H1 (cell line): ENCODE results near the gene PLXND1.

Source experiments
- ATF3 ChIP-seq: IDR thresholded peaks from 2 replicates; pipeline ENCODE4 v1.6.1; 2011; ENCODE audit warnings: low read depth, mild to moderate bottlenecking, low read length; ENCODE audit not compliant: insufficient read depth
- CEBPB ChIP-seq: IDR thresholded peaks from 2 replicates; pipeline ENCODE4 v1.6.1; 2012; ENCODE audit warnings: low read depth, low read length
- CTCF ChIP-seq, 3 experiments: IDR thresholded peaks; 1 replicate in 2 of 3; 2 replicates in 1 of 3; pipeline versions ENCODE4 v1.5.1 to v1.6.1; 2011; ENCODE audit warnings: low read length in 3 of 3, mild to moderate bottlenecking in 3 of 3, inconsistent platforms in 2 of 3, low read depth in 1 of 3, moderate library complexity in 1 of 3; ENCODE audit not compliant: insufficient read depth in 1 of 3; ENCODE audit errors: control extremely low read depth in 1 of 3
- MAFK ChIP-seq: IDR thresholded peaks from 2 replicates; pipeline ENCODE4 v1.6.1; 2012; ENCODE audit warnings: low read depth, mild to moderate bottlenecking, improper control_type of control experiment, low read length
- MAX ChIP-seq: IDR thresholded peaks from 2 replicates; pipeline ENCODE4 v1.6.1; 2012; ENCODE audit warnings: inconsistent platforms
- POLR2A ChIP-seq, 2 experiments: IDR thresholded peaks; 1 replicate in 1 of 2; 2 replicates in 1 of 2; pipeline ENCODE4 v1.6.1; 2011; ENCODE audit warnings: low read depth in 2 of 2, low read length in 2 of 2, mild to moderate bottlenecking in 2 of 2; ENCODE audit errors: control extremely low read depth in 1 of 2
- RAD21 ChIP-seq, 2 experiments: IDR thresholded peaks in 1 of 2; conservative IDR thresholded peaks in 1 of 2; 2 replicates each; pipeline ENCODE4 v1.6.1; 2011; ENCODE audit warnings: low read depth in 2 of 2, low read length in 2 of 2, improper control_type of control experiment in 1 of 2, inconsistent platforms in 1 of 2, mild to moderate bottlenecking in 1 of 2, moderate library complexity in 1 of 2
- SIN3A ChIP-seq, 2 experiments: IDR thresholded peaks in 1 of 2; conservative IDR thresholded peaks in 1 of 2; 2 replicates each; pipeline ENCODE4 v1.6.1; 2011 to 2012; ENCODE audit warnings: low read length in 2 of 2, improper control_type of control experiment in 1 of 2, low read depth in 1 of 2, mild to moderate bottlenecking in 1 of 2
- ZNF274 ChIP-seq: IDR thresholded peaks from 2 replicates; pipeline ENCODE4 v1.7.0; 2012; ENCODE audit warnings: low read length, borderline replicate concordance; ENCODE audit errors: extremely low read depth

GRCh38 chr3:129576514-129577352 lies 29.7 kb downstream of the PLXND1 start:
- no peak for TF ChIP-seq CTCF (IDR thresholded peaks at IDR 0.05; ENCODE audit: control extremely low read depth in 1 of 3, insufficient read depth in 1 of 3, low read depth in 1 of 3, low read length in 3 of 3)
- no peak for TF ChIP-seq SIN3A (conservative IDR thresholded peaks at IDR 0.05 in 1 of 2, IDR thresholded peaks at IDR 0.05 in 1 of 2; ENCODE audit: low read depth in 1 of 2, low read length in 2 of 2)
- TF ChIP-seq CEBPB: no peak
- no peak for TF ChIP-seq ZNF274
- no peak for TF ChIP-seq ATF3
- no peak for TF ChIP-seq MAX
- no peak for TF ChIP-seq POLR2A (IDR thresholded peaks at IDR 0.05; ENCODE audit: control extremely low read depth in 1 of 2, low read depth in 2 of 2, low read length in 2 of 2)
- no peak for TF ChIP-seq MAFK
- no peak for TF ChIP-seq RAD21 (IDR thresholded peaks at IDR 0.05 in 1 of 2, conservative IDR thresholded peaks at IDR 0.05 in 1 of 2; ENCODE audit: low read depth in 2 of 2, low read length in 2 of 2)
